Neural progenitor cell (in vitro differentiated cells): Measurements from ENCODE around the gene TCOF1.
"Not testable (repeated sequence)": the region's sequence is repeated elsewhere in the genome, so short reads cannot be mapped to it uniquely, and the experiment has no call there.

Experiments
- CTCF ChIP-seq: fragments of 200-600 bp; sonication (generic); IDR thresholded peaks from 2 replicates; pipeline ENCODE4 v1.5.1; 2017; ENCODE audit warnings: antibody characterized with exemption, mild to moderate bottlenecking
- EZH2phosphoT487 ChIP-seq: fragments of 200-600 bp; sonication (generic); IDR thresholded peaks from 2 replicates; pipeline ENCODE4 v1.6.1; 2017; ENCODE audit warnings: antibody characterized with exemption

DNA sequence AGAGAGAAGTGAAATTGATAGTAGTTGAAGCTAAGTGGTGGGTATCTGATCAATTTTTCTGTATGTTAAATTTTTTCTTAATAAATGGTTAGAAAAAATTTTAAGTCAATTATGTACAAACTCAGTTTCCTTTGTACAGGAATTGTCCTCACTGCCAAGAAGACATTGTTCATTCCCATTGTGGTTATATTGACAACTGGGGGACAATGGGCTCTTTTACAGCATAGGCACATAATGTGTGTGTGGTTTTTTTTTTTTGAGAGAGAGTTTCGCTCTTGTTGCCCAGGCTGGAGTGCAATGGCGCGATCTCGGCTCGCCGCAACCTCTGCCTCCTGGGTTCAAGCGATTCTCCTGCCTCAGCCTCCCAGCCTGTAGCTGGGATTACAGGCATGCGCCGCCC lies 68.7 kb downstream of the TCOF1 start:
- TF ChIP-seq CTCF, EZH2phosphoT487: not testable (repeated sequence)
